Smooth muscle cell (in vitro differentiated cells): ENCODE measurements around the gene NKX2-4. TPM values are rescaled to one million over a fixed set of nuclear protein-coding genes. Genes with fewer than 3 reads are reported as not detected.
"Not testable (repeated sequence)": the region's sequence is repeated elsewhere in the genome, so short reads cannot be mapped to it uniquely, and the experiment has no call there.

Experiments used
- DNase-seq: peaks from one replicate; lab custom pipeline; 2025; ENCODE audit not compliant: unreplicated experiment; lab: John Stamatoyannopoulos, UW
- H2AFZ ChIP-seq: fragments of 200-600 bp; sonication (generic); 2 replicates; pipeline ENCODE4 v1.6.0; 2016; ENCODE audit warnings: antibody characterized with exemption, low read depth, mild to moderate bottlenecking
- H3F3A ChIP-seq: fragments of 200-600 bp; sonication (generic); 2 replicates; pipeline ENCODE4 v1.6.0; 2017; ENCODE audit warnings: antibody characterized with exemption, low read depth
- H3K27ac ChIP-seq: fragments of 200-600 bp; sonication (generic); 2 replicates; pipeline ENCODE4 v1.5.1; 2016; ENCODE audit warnings: low read depth, mild to moderate bottlenecking
- H3K27me3 ChIP-seq: fragments of 200-600 bp; sonication (generic); 2 replicates; pipeline ENCODE4 v1.6.1; 2016; ENCODE audit warnings: low read depth, mild to moderate bottlenecking
- H3K36me3 ChIP-seq: fragments of 200-600 bp; sonication (generic); 2 replicates; pipeline ENCODE4 v1.5.1; 2016; ENCODE audit warnings: low read depth
- H3K4me1 ChIP-seq: fragments of 200-600 bp; sonication (generic); 2 replicates; pipeline ENCODE4 v1.5.1; 2016; ENCODE audit warnings: low read depth
- H3K4me2 ChIP-seq: fragments of 200-600 bp; sonication (generic); 2 replicates; pipeline ENCODE4 v1.6.0; 2016; ENCODE audit warnings: mild to moderate bottlenecking
- H3K4me3 ChIP-seq: fragments of 200-600 bp; sonication (generic); 2 replicates; pipeline ENCODE4 v1.5.1; 2016; ENCODE audit warnings: mild to moderate bottlenecking
- H3K79me2 ChIP-seq: fragments of 200-600 bp; sonication (generic); 2 replicates; pipeline ENCODE4 v1.6.0; 2016; ENCODE audit warnings: low read depth, mild to moderate bottlenecking
- H3K9ac ChIP-seq: fragments of 200-600 bp; sonication (generic); 2 replicates; pipeline ENCODE4 v1.6.0; 2016; ENCODE audit warnings: low read depth
- H3K9me3 ChIP-seq: fragments of 200-600 bp; sonication (generic); replicated peaks from 2 replicates; pipeline ENCODE4 v1.5.1; 2016; ENCODE audit warnings: low read depth
- H4K20me1 ChIP-seq: fragments of 200-600 bp; sonication (generic); 2 replicates; pipeline ENCODE4 v1.6.0; 2016; ENCODE audit warnings: low read depth
- WGBS: methylation state at CpG from one replicate; pipeline ENCODE4 v1.1.7; 2016; ENCODE audit warnings: low lambda C conversion rate; 5-methylcytosine and 5-hydroxymethylcytosine counted together
- polyA plus RNA-seq: library from polyadenylated mRNA; unstranded; fragments of >200 nt; fragmentation: Nextera tagmentation; extraction: Ambion mirVana; gene quantifications from 2 replicates; pipeline ENCODE4 v1.2.1, GENCODE V29; 2016
- total RNA-seq: library from RNA; depleted of rRNA; stranded (reverse); fragments of >200 nt; gene quantifications from 2 replicates; pipeline ENCODE4 v1.2.3, GENCODE V29; 2014
- TF ChIP-seq, protein P1 (sequence below): fragments of 200-600 bp; sonication (generic); IDR thresholded peaks from 2 replicates; pipeline ENCODE4 v1.5.1; 2017; ENCODE audit warnings: borderline replicate concordance, mild to moderate bottlenecking, antibody characterized with exemption; ENCODE audit not compliant: insufficient read depth, poor library complexity, severe bottlenecking

Gene NKX2-4
- total and polyA plus RNA-seq, 2 experiments from 2014 or later = not detected

DNA sequence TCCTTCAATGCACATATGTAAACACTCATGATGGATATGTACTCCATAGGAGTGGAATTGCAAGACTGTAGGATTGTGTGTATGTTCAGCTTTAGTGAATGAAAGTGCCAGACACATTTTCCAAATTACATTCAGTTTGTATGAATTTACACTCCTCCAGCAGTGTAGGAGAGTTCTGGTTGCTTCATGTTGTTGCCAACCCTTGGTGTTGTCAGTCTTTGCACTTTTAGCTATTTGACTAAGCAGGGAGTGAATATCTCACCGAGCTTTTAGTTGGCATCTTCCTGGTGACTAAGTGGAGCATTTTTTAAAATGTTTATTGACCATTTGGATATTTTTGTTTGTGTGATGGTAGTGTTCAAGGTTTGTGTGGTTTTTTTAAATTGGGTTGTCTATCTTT is 23.9 kb downstream of the NKX2-4 start:
- Histone ChIP-seq H2AFZ (no peak overlapping the region), H3K9ac (no peak overlapping the region), H4K20me1 (peaks cover 88% of the 10 kb centered on the region), H3K79me2 (peaks cover 45% of the 10 kb centered on the region), H3K27ac (no peak overlapping the region), H3K9me3 (no peaks in the 10 kb centered on the region), H3K4me1 (no peaks in the 10 kb centered on the region), H3K4me3 (no peak overlapping the region), H3K4me2 (no peak overlapping the region), H3F3A (no peaks in the 10 kb centered on the region), H3K27me3 (no peaks in the 10 kb centered on the region), H3K36me3 (peaks cover 4% of the 10 kb centered on the region)
- TF ChIP-seq, protein P1, sequence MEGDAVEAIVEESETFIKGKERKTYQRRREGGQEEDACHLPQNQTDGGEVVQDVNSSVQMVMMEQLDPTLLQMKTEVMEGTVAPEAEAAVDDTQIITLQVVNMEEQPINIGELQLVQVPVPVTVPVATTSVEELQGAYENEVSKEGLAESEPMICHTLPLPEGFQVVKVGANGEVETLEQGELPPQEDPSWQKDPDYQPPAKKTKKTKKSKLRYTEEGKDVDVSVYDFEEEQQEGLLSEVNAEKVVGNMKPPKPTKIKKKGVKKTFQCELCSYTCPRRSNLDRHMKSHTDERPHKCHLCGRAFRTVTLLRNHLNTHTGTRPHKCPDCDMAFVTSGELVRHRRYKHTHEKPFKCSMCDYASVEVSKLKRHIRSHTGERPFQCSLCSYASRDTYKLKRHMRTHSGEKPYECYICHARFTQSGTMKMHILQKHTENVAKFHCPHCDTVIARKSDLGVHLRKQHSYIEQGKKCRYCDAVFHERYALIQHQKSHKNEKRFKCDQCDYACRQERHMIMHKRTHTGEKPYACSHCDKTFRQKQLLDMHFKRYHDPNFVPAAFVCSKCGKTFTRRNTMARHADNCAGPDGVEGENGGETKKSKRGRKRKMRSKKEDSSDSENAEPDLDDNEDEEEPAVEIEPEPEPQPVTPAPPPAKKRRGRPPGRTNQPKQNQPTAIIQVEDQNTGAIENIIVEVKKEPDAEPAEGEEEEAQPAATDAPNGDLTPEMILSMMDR = no peak
- DNase-seq = no peak
- WGBS = 74% methylated on average over 1 of the region's 1 CpG

DNA sequence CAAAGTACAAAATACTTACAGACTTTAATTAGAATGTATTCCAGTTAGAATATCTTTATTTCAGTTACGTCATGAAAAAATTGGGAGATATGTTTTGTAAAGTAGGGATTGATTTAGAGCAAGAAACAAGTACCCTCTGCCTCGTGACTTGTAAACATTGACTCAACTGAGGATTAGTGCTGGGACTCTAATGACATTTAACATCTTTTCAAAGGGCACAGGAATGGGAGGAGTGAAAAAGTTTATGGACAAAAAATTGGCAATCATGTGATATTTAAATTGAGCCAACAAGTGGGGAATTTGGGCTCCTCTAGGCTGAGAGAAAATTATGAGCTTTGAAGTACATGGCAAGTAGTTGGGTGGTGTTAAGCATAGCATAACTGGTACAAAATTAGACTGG is 25.3 kb downstream of the NKX2-4 start:
- TF ChIP-seq, protein P1 = no peak
- H3K9me3 ChIP-seq = no peaks in the 10 kb centered on the region
- no peak overlapping the region for H3K4me3 ChIP-seq
- peaks cover 15% of the 10 kb centered on the region for H3K36me3 ChIP-seq
- 68% methylated on average over 2 of the region's 2 CpGs for WGBS
- H3F3A ChIP-seq = no peaks in the 10 kb centered on the region
- no peak for DNase-seq
- no peaks in the 10 kb centered on the region for H3K4me1 ChIP-seq
- H4K20me1 ChIP-seq = peaks cover 74% of the 10 kb centered on the region
- no peak overlapping the region for H3K27ac ChIP-seq
- peaks cover 36% of the 10 kb centered on the region for H3K79me2 ChIP-seq
- H3K9ac ChIP-seq = no peak overlapping the region
- no peak overlapping the region for H3K4me2 ChIP-seq
- no peaks in the 10 kb centered on the region for H3K27me3 ChIP-seq
- no peak overlapping the region for H2AFZ ChIP-seq

DNA sequence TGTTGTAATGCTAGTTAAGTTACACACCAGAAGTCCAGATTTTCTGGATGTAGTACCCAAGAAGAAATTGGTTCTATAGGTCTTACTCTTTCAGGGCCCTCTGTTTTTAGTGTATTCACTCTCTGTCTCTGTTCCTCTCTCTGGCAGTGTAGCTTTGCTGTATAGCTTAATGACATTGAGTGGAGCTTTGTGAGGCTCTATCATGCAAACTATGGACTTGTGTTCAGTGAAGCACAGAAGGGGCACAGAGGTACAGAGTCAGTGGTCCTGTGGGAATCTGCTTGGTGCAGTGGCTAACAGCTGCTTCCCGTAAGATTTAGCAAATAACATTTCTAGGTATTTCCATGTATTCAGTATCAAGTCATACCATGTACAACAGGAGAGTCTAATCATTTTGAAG is 26.1 kb downstream of the NKX2-4 start:
- peaks cover 73% of the 10 kb centered on the region for H4K20me1 ChIP-seq
- DNase-seq = no peak
- no peaks in the 10 kb centered on the region for H3K27me3 ChIP-seq
- H3K4me1 ChIP-seq = no peaks in the 10 kb centered on the region
- WGBS = 90% methylated on average over 1 of the region's 1 CpG
- TF ChIP-seq, protein P1 = no peak
- H3K27ac ChIP-seq = no peak overlapping the region
- peaks cover 23% of the 10 kb centered on the region for H3K36me3 ChIP-seq
- peaks cover 36% of the 10 kb centered on the region for H3K79me2 ChIP-seq
- H3F3A ChIP-seq = no peaks in the 10 kb centered on the region
- H3K4me3 ChIP-seq = no peak overlapping the region
- no peak overlapping the region for H3K9ac ChIP-seq
- H3K9me3 ChIP-seq = no peaks in the 10 kb centered on the region
- no peak overlapping the region for H3K4me2 ChIP-seq
- H2AFZ ChIP-seq = no peak overlapping the region

DNA sequence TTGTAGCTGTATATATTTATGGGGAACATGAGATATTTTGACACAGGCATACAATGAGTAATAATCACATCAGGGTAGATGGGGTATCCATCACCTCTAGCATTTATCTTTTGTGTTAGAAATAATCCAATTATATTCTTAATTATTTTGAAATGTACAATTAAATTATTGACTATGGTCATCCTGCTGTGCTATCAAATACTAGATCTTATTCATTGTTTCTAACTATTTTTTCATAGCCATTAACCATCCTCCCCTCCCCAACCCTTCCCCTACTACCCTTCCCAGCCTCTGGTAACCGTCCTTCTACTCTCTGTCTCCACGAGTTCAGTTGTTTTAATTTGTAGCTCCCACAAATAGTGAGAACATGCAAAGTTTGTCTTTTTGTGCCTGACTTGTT is 28.5 kb downstream of the NKX2-4 start:
- no peak overlapping the region for H2AFZ ChIP-seq
- H3K9ac ChIP-seq = no peak overlapping the region
- H3K36me3 ChIP-seq = peaks cover 24% of the 10 kb centered on the region
- no peaks in the 10 kb centered on the region for H3K9me3 ChIP-seq
- no peak overlapping the region for H3K4me3 ChIP-seq
- H3F3A ChIP-seq = no peaks in the 10 kb centered on the region
- no peak overlapping the region for H3K4me2 ChIP-seq
- H3K27me3 ChIP-seq = no peaks in the 10 kb centered on the region
- peaks cover 23% of the 10 kb centered on the region for H3K79me2 ChIP-seq
- no peak for DNase-seq
- no peak overlapping the region for H3K27ac ChIP-seq
- H3K4me1 ChIP-seq = no peaks in the 10 kb centered on the region
- H4K20me1 ChIP-seq = peaks cover 52% of the 10 kb centered on the region
- WGBS = 48% methylated on average over 2 of the region's 2 CpGs
- TF ChIP-seq, protein P1 = no peak

DNA sequence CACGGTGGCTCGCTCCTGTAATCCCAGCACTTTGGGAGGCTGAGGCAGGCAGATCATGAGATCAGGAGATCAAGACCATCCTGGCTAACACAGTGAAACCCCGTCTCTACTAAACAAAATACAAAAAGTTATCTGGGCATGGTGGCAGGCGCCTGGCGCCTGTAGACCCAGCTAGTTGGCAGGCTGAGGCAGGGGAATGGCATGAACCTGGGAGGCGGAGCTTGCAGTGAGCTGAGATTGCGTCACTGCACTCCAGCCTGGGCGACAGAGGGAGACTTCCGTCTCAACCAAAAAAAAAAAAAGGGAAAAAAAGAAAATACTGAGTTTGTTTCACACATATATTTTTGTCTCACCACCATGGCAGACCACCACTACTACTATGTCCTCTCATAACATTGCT is 31.1 kb downstream of the NKX2-4 start:
- not testable (repeated sequence) for H3K4me1 ChIP-seq, H3K9ac ChIP-seq, H3K79me2 ChIP-seq, H3K4me3 ChIP-seq, H3F3A ChIP-seq, H2AFZ ChIP-seq, H3K27me3 ChIP-seq, DNase-seq, H3K4me2 ChIP-seq, H3K9me3 ChIP-seq, H3K27ac ChIP-seq
- peaks cover 41% of the 10 kb centered on the region for H4K20me1 ChIP-seq
- peaks cover 35% of the 10 kb centered on the region for H3K36me3 ChIP-seq
- 96% methylated on average over 9 of the region's 9 CpGs for WGBS
